Measurements from ENCODE around the gene CD82. TPM values are rescaled to one million over a fixed set of nuclear protein-coding genes. Genes with fewer than 3 reads are reported as not detected.

CD82 gene
- total RNA-seq, 3 donors from 2014 or later = 27.2 to 43.2 (median 29.6) TPM

- intact Hi-C loops (cut with DNase I, micrococcal nuclease) = no loop called here
- peak; percentile 11 for ATAC-seq
- H3K4me3 ChIP-seq = no peak overlapping the region
- H3K4me1 ChIP-seq (ENCODE audit: low read depth) = peaks cover 29% of the 10 kb centered on the region
- DNase-seq = peak; percentile 67 to 87 (median 68)
- no peak for TF ChIP-seq CTCF (IDR thresholded peaks at IDR 0.05)
- H3K9me3 ChIP-seq = no peaks in the 10 kb centered on the region
- no peaks in the 10 kb centered on the region for H3K36me3 ChIP-seq (ENCODE audit: low read depth)
Measured at GRCh38 chr11:44568658-44569473, 3.4 kb downstream of the CD82 start.

GRCh38 chr11:44570411-44571155 is 5.1 kb downstream of the CD82 start:
- Histone ChIP-seq H3K36me3 (ENCODE audit: low read depth) (no peaks in the 10 kb centered on the region), H3K4me1 (ENCODE audit: low read depth) (peaks cover 19% of the 10 kb centered on the region), H3K9me3 (no peaks in the 10 kb centered on the region), H3K4me3 (no peak overlapping the region)
- intact Hi-C loops (cut with DNase I, micrococcal nuclease) = no loop called here
- ATAC-seq (no peak), DNase-seq (no peak)
- no peak for TF ChIP-seq CTCF (IDR thresholded peaks at IDR 0.05)

DNA sequence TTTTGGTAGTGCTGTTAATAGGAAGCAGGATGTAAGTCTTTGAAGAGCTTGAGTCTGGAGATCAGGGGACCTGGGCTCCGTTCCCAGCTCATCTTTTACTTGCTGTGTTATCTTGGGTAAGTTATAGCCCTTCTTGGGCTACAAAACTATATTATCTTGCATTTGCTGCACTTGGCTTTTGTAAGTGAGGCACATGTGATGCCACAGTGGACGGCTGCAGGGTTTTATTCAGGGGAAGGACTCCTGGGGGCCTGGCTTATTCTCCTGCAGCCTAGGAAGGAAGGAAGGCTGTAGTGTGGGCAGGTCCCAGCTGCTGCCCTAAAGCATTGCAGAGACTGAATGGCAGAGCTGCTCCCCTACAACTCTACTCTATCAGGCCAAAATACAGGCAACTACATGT is 6.4 kb downstream of the CD82 start:
- no peak overlapping the region for H3K4me3 ChIP-seq
- ATAC-seq = no peak
- peaks cover 12% of the 10 kb centered on the region for H3K4me1 ChIP-seq (ENCODE audit: low read depth)
- no peaks in the 10 kb centered on the region for H3K36me3 ChIP-seq (ENCODE audit: low read depth)
- H3K9me3 ChIP-seq = no peaks in the 10 kb centered on the region
- TF ChIP-seq CTCF (IDR thresholded peaks at IDR 0.05) = no peak
- no peak for DNase-seq
- intact Hi-C loops (cut with DNase I, micrococcal nuclease) = no loop called here

- intact Hi-C loops (cut with DNase I, micrococcal nuclease) = no loop called here
- H3K9me3 ChIP-seq = no peaks in the 10 kb centered on the region
- no peak for DNase-seq
Measured at GRCh38 chr11:44572436-44572835, 7.0 kb downstream of the CD82 start.

GRCh38 chr11:44572884-44573283 is 7.4 kb downstream of the CD82 start:
- no peak for ATAC-seq
- intact Hi-C loops (cut with DNase I, micrococcal nuclease) = no loop called here
- H3K36me3 ChIP-seq (ENCODE audit: low read depth) = no peaks in the 10 kb centered on the region

More at GRCh38 chr11:44572436-44572835, 7.0 kb downstream of the CD82 start:
- Histone ChIP-seq H3K4me3 (no peak overlapping the region), H3K4me1 (ENCODE audit: low read depth) (peaks cover 12% of the 10 kb centered on the region), H3K36me3 (ENCODE audit: low read depth) (no peaks in the 10 kb centered on the region)
- no peak for ATAC-seq
- TF ChIP-seq CTCF (IDR thresholded peaks at IDR 0.05) = no peak

More at GRCh38 chr11:44572884-44573283, 7.4 kb downstream of the CD82 start:
- TF ChIP-seq CTCF (IDR thresholded peaks at IDR 0.05) = no peak
- H3K4me1 ChIP-seq (ENCODE audit: low read depth) = peaks cover 12% of the 10 kb centered on the region
- DNase-seq = no peak
- no peaks in the 10 kb centered on the region for H3K9me3 ChIP-seq
- no peak overlapping the region for H3K4me3 ChIP-seq
